Gastrocnemius medialis (tissue), 4 donors: ENCODE data around the gene VSTM1.

Source experiments
- CTCF ChIP-seq, 5 experiments: fragments of 450-650 bp in 3 of 5; fragments of 200-600 bp in 2 of 5; sonication (generic) in 2 of 5; IDR thresholded peaks in 4 of 5; conservative IDR thresholded peaks in 1 of 5; 1 replicate in 4 of 5; 2 replicates in 1 of 5; pipeline ENCODE4 v1.5.1; 2016 to 2019; ENCODE audit warnings: antibody characterized with exemption in 5 of 5, mild to moderate bottlenecking in 3 of 5, moderate library complexity in 3 of 5
- POLR2A ChIP-seq, 2 donors: fragments of 450-650 bp; IDR thresholded peaks; one replicate each; pipeline ENCODE4 v1.6.1; 2017; ENCODE audit warnings: antibody characterized with exemption in 2 of 2, mild to moderate bottlenecking in 2 of 2, moderate library complexity in 2 of 2

- TF ChIP-seq CTCF (IDR thresholded peaks at IDR 0.05 in 4 of 5, conservative IDR thresholded peaks at IDR 0.05 in 1 of 5) (no peak), POLR2A (IDR thresholded peaks at IDR 0.05) (no peak)
Measured at GRCh38 chr19:54042989-54043388, 20.7 kb downstream of the VSTM1 start.
